NOMO-1 (cell line): ENCODE measurements around the gene DPYSL5.
"Not testable (repeated sequence)": the region's sequence is repeated elsewhere in the genome, so short reads cannot be mapped to it uniquely, and the experiment has no call there.

Experiments used
- DNase-seq, 2 experiments: peaks; one replicate each; lab custom pipeline; 2025; ENCODE audit not compliant: unreplicated experiment in 2 of 2; lab: John Stamatoyannopoulos, UW

The DPYSL5 gene

GRCh38 chr2:26873286-26873983, 25.5 kb downstream of the DPYSL5 start:
- no peak for DNase-seq

GRCh38 chr2:26874514-26874913, 26.6 kb downstream of the DPYSL5 start:
- DNase-seq, result no peak

- DNase-seq, result no peak
Observed at GRCh38 chr2:26875065-26875634, 27.2 kb downstream of the DPYSL5 start.

- no peak for DNase-seq
Observed at GRCh38 chr2:26875808-26876207, 27.9 kb downstream of the DPYSL5 start.

- DNase-seq, result no peak
Observed at GRCh38 chr2:26876260-26876659, 28.3 kb downstream of the DPYSL5 start.

- no peak for DNase-seq
Observed at GRCh38 chr2:26877276-26877675, 29.3 kb downstream of the DPYSL5 start.

- DNase-seq, result no peak
Observed at GRCh38 chr2:26880161-26880560, 32.2 kb downstream of the DPYSL5 start.

- DNase-seq, result no peak
Observed at GRCh38 chr2:26880910-26881435, 33.0 kb downstream of the DPYSL5 start.

GRCh38 chr2:26882220-26882619, 34.3 kb downstream of the DPYSL5 start:
- not testable (repeated sequence) for DNase-seq

GRCh38 chr2:26883956-26884355, 36.0 kb downstream of the DPYSL5 start:
- DNase-seq, result no peak

GRCh38 chr2:26884486-26884885, 36.6 kb downstream of the DPYSL5 start:
- no peak for DNase-seq

- DNase-seq, result peak in 1 of 2 experiments; percentile 17
Observed at GRCh38 chr2:26885651-26886329, 37.9 kb downstream of the DPYSL5 start.

- DNase-seq, result peak in 1 of 2 experiments; percentile 33
Observed at GRCh38 chr2:26886736-26887135, 38.8 kb downstream of the DPYSL5 start.

- DNase-seq, result peak; percentile 86 to 97
Observed at GRCh38 chr2:26887151-26887550, 39.2 kb downstream of the DPYSL5 start.

- DNase-seq, result no peak
Observed at GRCh38 chr2:26889796-26890195, 41.9 kb downstream of the DPYSL5 start.

- DNase-seq, result no peak
Observed at GRCh38 chr2:26890341-26891000, 42.5 kb downstream of the DPYSL5 start.

- no peak for DNase-seq
Observed at GRCh38 chr2:26892133-26892532, 44.2 kb downstream of the DPYSL5 start.

GRCh38 chr2:26892922-26893524, 45.1 kb downstream of the DPYSL5 start:
- DNase-seq, result no peak

- no peak for DNase-seq
Observed at GRCh38 chr2:26894136-26894535, 46.2 kb downstream of the DPYSL5 start.

- no peak for DNase-seq
Observed at GRCh38 chr2:26897807-26898479, 50.0 kb downstream of the DPYSL5 start.
